Panc1 (cell line): ENCODE results near the gene YBX1. TPM values are rescaled to one million over a fixed set of nuclear protein-coding genes. Genes with fewer than 3 reads are reported as not detected.

Source experiments
- ATAC-seq: fragments of 200-7000 bp; cut with Tn5 transposase; 2 replicates; pipeline ENCODE4 v1.9.1; 2020; ENCODE audit warnings: mild to moderate bottlenecking, moderate library complexity
- BruUV-seq: library from RNA; stranded (reverse); fragments of 400-500 nt; replicated peaks from 2 replicates; lab custom pipeline; 2021; lab: Mats Ljungman, UMichigan
- CTCF ChIA-PET: fragments of 300-600 bp; sonication (Branson Sonifier 250); formaldehyde crosslinking; loops from one replicate; lab custom pipeline; 2022; ENCODE audit warnings: antibody characterized with exemption; lab: Charles Lee
- POLR2A ChIA-PET: fragments of 300-600 bp; sonication (Branson Sonifier 250); formaldehyde crosslinking; loops from one replicate; lab custom pipeline; 2022; ENCODE audit warnings: antibody characterized with exemption; lab: Charles Lee
- DNase-seq: peaks from one replicate; pipeline ENCODE4 v3.0.0-alpha.2; 2010; ENCODE audit warnings: low read depth, low spot score
- H3K27ac ChIP-seq: 2 replicates; pipeline ENCODE4 v1.5.1; 2011; ENCODE audit warnings: mild to moderate bottlenecking, low read length, inconsistent platforms
- H3K27me3 ChIP-seq: fragments of 200-500 bp; sonication (Bioruptor generic); 2 replicates; pipeline ENCODE4 v1.6.0; 2014; ENCODE audit warnings: low read length, inconsistent platforms; ENCODE audit not compliant: control insufficient read depth, insufficient read depth
- H3K36me3 ChIP-seq: fragments of 200-500 bp; sonication (Bioruptor generic); 2 replicates; pipeline ENCODE4 v1.5.1; 2014; ENCODE audit warnings: inconsistent platforms, mild to moderate bottlenecking, low read length, moderate library complexity; ENCODE audit not compliant: control insufficient read depth, insufficient read depth
- H3K4me1 ChIP-seq: 2 replicates; pipeline ENCODE4 v1.5.1; 2011; ENCODE audit warnings: inconsistent platforms, mild to moderate bottlenecking, low read length, moderate library complexity; ENCODE audit not compliant: control insufficient read depth, insufficient read depth
- H3K4me3 ChIP-seq, 2 experiments: 2 replicates each; pipeline ENCODE4 v1.5.1; 2011 to 2012; ENCODE audit warnings: low read depth in 2 of 2, low read length in 2 of 2, mild to moderate bottlenecking in 2 of 2, inconsistent platforms in 1 of 2, moderate library complexity in 1 of 2
- H3K9me3 ChIP-seq: fragments of 200-500 bp; sonication (Bioruptor generic); 2 replicates; pipeline ENCODE4 v1.5.1; 2014; ENCODE audit warnings: low read depth, mild to moderate bottlenecking, inconsistent platforms, low read length, moderate library complexity; ENCODE audit not compliant: control insufficient read depth, insufficient read depth
- CTCF ChIP-seq: fragments of 450-650 bp; IDR thresholded peaks from 2 replicates; pipeline ENCODE4 v1.5.1; 2017; ENCODE audit warnings: mild to moderate bottlenecking
- POLR2AphosphoS5 ChIP-seq: IDR thresholded peaks from 2 replicates; pipeline ENCODE4 v1.6.1; 2012; ENCODE audit warnings: mild to moderate bottlenecking, low read depth, low read length, moderate library complexity
- REST ChIP-seq, 2 experiments: IDR thresholded peaks; 2 replicates each; pipeline ENCODE4 v1.6.1; 2011 to 2012; ENCODE audit warnings: low read depth in 2 of 2, control low read depth in 1 of 2, low read length in 1 of 2, mild to moderate bottlenecking in 1 of 2, moderate library complexity in 1 of 2; ENCODE audit not compliant: insufficient read depth in 1 of 2
- SIN3A ChIP-seq: IDR thresholded peaks from 2 replicates; pipeline ENCODE4 v1.6.1; 2012; ENCODE audit warnings: low read depth, mild to moderate bottlenecking, low read length, moderate library complexity, borderline replicate concordance; ENCODE audit not compliant: insufficient read depth
- TCF7L2 ChIP-seq: IDR thresholded peaks from 2 replicates; pipeline ENCODE4 v1.6.1; 2011; ENCODE audit warnings: mild to moderate bottlenecking, low read depth, low read length, inconsistent platforms
- in situ Hi-C: cut with HindIII; loops from 2 replicates; pipeline ENCODE4 v1.10.0; 2016; ENCODE audit warnings: low sequenced_read_pairs, low pct_unique_long_range_greater_than_20kb
- intact Hi-C: fragments of 100-400 bp; cut with micrococcal nuclease; formaldehyde crosslinking; loops from one replicate; pipeline ENCODE4 v1.10.0; 2022; ENCODE audit not compliant: unreplicated experiment
- total RNA-seq: library from RNA; stranded (reverse); gene quantifications from one replicate; pipeline ENCODE4 v1.2.1, GENCODE V29; 2021; ENCODE audit not compliant: unreplicated experiment

YBX1 gene
- total RNA-seq, 1 experiment from 2014 or later: 908 TPM

GRCh38 chr1:42739753-42740700, 57.8 kb downstream of the YBX1 start, which contains the start of gene CLDN19:
Gene CLDN19, minus strand, starts transcription at chr1:42740236. Its CDS starts 173 bp downstream, at chr1:42740063.
- Histone ChIP-seq H3K9me3 (no peaks in the 10 kb centered on the region), H3K4me3 (no peak within 1 kb of the TSS), H3K4me1 (no peaks in the 10 kb centered on the region; the same call in 1 of the 2 replicates), H3K36me3 (no peaks in the 10 kb centered on the region), H3K27me3 (no peaks in the 10 kb centered on the region), H3K27ac (no peak within 1 kb of the TSS)
- intact Hi-C loops: loop anchor here (10.0 kb wide), 1 partner anchor 165 kb away; no protein-coding TSS in a partner anchor
- DNase-seq (no peak), ATAC-seq (no peak)
- ChIA-PET CTCF (no interaction called here), POLR2A (no interaction called here)
- BruUV-seq: no TSS peak
- TF ChIP-seq CTCF (no peak), SIN3A (no peak), TCF7L2 (no peak), REST (IDR thresholded peaks at IDR 0.05; ENCODE audit: insufficient read depth in 1 of 2, low read depth in 2 of 2, low read length in 1 of 2) (no peak), POLR2AphosphoS5 (no peak)
- in situ Hi-C loops: no loop called here

DNA sequence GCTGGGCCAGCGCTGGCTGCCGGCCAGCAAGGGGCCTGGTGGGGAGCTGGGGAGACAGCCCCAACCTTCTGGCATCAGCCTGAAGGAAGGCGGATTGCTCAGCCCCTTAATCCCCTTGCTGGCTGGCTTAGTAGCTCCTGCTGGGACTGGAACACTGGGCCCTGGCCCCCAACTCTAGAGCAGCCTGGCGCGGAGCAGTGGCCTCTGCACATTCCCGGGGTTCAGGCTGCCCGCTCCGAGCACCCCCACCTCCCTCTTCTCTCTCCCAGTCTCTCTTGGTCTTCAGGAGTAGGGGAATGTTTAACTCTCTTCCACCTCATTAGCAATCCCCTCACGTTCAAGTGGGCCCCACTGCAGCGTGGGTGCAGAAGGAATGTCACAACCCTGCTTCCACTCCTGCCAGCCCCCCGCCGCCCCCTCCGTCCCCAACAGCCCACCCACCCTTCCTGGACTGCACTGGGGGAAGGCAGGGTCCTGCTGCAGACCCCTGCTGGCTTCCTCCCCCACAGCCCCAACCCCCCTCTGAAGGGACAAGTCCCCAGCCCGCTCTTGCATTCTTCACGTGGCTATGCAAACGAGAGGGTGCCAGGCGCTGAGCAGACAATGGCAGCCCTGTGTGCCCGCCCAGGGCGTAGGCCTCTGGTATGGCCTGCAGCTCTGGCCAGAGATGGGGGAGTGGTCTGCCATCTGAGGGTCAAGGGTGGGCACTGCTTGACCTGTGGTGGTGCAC, 58.8 kb downstream of the YBX1 start:
- no peak overlapping the region for H3K27ac ChIP-seq
- no peak for DNase-seq
- intact Hi-C loops (no loop called here), in situ Hi-C loops (no loop called here)
- BruUV-seq: no TSS peak
- H3K9me3 ChIP-seq: no peaks in the 10 kb centered on the region
- ChIA-PET POLR2A (no interaction called here), CTCF (no interaction called here)
- H3K27me3 ChIP-seq: no peaks in the 10 kb centered on the region
- H3K4me3 ChIP-seq: no peak overlapping the region
- H3K36me3 ChIP-seq: no peaks in the 10 kb centered on the region
- TF ChIP-seq CTCF (no peak), TCF7L2 (no peak), SIN3A (no peak), POLR2AphosphoS5 (no peak), REST (IDR thresholded peaks at IDR 0.05; ENCODE audit: insufficient read depth in 1 of 2, low read depth in 2 of 2, low read length in 1 of 2) (no peak)
- ATAC-seq: no peak
- H3K4me1 ChIP-seq: no peaks in the 10 kb centered on the region; the same call in 1 of the 2 replicates
